Fibroblast of mammary gland (primary cell): ENCODE measurements around the gene POLR2F.

Experiments used
- DNase-seq: peaks from one replicate; pipeline ENCODE4 v3.0.0-alpha.2; 2010; ENCODE audit warnings: low read depth
- H3K4me3 ChIP-seq: 2 replicates; pipeline ENCODE4 v1.5.1; 2011; ENCODE audit warnings: low read depth, mild to moderate bottlenecking, low read length, moderate library complexity; ENCODE audit not compliant: control insufficient read depth
- TF ChIP-seq, protein P1 (sequence below): conservative IDR thresholded peaks from 2 replicates; pipeline ENCODE4 v1.5.1; 2011; ENCODE audit warnings: low read depth, low read length, inconsistent platforms; ENCODE audit not compliant: control insufficient read depth, insufficient read depth

Gene POLR2F

DNA sequence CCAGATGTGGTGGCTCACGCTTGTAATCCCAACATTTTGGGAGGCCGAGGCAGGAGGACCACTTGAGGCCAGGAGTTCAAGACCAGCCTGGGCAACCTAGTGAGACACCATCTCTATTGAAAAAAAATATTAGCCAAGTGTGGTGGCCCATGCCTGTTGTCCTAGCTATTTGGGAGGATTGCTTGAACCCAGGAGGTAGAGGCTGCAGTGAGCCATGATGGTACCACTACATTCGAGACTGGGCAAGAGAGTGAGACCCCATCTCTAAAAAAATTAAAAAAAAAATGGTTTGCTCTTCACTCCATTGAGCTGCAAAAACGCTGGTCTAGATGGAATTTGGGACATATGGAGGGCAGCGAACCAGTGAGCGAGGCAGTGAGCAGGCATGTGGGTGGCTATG, 52.4 kb downstream of the POLR2F start:
- H3K4me3 ChIP-seq, result no peak overlapping the region
- DNase-seq, result no peak
- TF ChIP-seq, protein P1, sequence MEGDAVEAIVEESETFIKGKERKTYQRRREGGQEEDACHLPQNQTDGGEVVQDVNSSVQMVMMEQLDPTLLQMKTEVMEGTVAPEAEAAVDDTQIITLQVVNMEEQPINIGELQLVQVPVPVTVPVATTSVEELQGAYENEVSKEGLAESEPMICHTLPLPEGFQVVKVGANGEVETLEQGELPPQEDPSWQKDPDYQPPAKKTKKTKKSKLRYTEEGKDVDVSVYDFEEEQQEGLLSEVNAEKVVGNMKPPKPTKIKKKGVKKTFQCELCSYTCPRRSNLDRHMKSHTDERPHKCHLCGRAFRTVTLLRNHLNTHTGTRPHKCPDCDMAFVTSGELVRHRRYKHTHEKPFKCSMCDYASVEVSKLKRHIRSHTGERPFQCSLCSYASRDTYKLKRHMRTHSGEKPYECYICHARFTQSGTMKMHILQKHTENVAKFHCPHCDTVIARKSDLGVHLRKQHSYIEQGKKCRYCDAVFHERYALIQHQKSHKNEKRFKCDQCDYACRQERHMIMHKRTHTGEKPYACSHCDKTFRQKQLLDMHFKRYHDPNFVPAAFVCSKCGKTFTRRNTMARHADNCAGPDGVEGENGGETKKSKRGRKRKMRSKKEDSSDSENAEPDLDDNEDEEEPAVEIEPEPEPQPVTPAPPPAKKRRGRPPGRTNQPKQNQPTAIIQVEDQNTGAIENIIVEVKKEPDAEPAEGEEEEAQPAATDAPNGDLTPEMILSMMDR, result no peak

DNA sequence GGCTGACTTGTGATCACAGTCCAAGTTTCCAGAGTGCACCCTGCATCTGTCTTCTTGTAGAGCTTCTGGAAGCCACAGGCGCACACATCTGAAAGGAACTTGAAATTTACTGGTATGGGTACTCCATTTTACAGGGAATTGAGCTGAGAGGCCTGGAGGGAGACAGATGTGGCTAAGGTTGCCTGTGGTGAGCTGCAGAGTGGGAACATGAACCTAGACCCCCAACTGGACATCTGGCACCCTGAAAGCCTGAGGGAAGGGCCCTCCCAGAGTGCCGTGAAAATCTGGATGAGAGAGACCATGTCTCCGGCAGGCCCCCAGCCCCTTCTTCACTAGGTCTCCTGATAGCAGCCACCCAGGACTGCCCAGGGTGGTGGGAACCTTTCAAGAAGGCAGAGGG, 53.4 kb downstream of the POLR2F start:
- TF ChIP-seq, protein P1, result no peak
- no peak overlapping the region for H3K4me3 ChIP-seq
- DNase-seq, result no peak

DNA sequence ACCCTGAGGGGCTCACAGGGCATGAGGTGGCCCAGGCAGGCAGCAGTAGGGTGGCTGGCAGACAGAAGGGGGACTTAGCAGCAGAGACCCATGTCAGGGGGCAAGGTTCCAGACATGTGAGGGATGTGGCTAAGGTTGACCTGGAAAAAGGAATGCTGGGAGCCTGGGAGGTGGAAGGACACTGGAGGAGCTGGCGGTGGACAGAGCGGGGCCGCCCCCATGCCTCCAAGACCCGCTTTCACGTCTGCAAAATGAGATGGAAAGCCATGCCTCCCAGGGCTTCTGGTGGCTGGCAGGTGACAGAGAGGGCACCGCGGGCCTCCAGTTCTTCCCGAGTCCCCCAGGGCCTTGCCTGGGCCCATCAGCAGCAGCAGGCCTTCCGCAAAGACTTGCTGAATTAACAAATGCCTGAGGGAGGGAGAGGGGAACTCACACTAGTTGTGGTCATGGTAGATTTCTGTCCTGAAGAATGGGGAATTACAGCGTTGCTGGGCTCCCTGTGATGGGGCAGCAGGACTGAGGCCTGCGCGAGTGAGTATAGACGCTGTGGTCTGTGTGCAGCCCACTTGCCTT, 53.9 kb downstream of the POLR2F start:
- no peak for DNase-seq
- TF ChIP-seq, protein P1, result no peak
- H3K4me3 ChIP-seq, result no peak overlapping the region

DNA sequence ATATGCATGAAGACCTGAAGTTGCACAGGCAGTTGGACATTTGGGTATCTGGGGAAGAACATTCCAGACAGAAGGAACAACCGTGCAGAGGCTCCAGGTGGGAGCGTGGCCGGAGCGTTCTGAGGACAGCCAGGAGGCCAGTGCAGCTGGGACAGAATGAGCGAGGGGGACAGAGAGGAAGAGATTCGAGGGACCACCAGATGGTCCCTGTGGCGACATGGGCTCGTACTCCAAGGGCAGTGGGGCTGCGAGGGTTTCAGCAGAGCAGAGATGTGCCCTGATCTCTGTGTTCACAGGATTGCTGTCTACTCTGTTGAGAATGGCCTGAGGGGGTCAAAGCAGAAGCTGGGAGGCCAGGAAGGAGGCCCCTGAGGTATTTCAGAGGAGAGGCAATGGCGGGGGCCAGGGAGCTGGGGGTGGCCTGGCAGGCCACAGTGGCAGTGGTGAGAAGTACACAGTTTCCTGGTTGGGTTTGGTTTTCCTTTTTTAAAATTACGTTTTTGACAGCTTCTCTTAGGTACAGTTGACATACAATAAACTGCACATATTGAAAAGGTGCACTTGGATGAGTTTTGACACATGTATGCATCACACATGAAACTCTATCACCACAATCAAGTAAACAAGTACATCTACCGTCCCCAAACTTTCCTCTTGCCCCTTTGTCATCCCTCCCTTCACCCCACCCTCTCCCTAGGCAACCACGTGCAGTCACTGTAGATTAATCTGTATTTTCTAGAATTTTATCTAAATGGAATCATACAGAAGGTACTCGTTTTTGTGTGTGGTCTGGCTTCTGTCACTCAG, 55.7 kb downstream of the POLR2F start:
- TF ChIP-seq, protein P1, result no peak
- DNase-seq, result no peak
- H3K4me3 ChIP-seq, result no peak overlapping the region

DNA sequence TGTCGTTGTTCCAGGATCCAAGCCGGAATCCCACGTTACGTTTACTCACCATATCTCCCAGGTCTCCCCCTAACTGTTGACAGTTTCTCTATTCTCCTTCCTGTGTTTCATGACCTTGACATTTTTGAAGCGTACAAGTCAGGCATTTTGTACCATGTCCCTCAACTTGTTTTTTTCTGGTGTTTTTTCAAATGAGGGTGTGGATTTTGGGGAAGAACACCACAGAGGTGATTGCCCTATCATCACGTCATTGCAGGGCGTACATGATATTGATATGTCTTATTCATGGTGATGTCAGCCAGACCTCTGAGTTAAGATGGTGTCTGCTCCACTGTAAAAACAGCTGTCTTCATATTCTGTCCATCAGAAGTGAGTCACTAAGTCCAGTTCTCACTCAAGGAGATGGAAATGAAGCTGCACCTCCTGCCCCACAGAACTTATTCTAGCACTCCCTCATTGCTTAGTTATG, 59.1 kb downstream of the POLR2F start:
- DNase-seq, result peak; percentile 58
- TF ChIP-seq, protein P1, result no peak
- no peak overlapping the region for H3K4me3 ChIP-seq

DNA sequence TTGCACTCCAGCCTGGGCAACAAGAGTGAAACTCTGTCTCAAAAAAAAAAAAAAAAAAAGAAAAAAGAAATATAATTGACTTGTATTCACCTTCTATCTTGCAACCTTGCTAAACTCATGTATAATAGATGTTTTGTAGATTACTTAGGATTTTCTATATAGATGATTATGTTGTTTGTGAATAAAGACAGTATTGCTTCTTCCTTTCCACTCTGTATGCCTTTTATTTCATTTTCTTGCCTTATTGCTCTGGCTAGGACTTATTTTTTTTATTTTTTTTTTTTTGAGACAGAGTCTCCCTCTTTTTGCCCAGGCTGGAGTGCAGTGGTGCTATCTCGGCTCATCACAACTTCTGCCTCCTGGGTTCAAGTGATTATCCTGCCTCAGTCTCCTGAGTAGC, 60.6 kb downstream of the POLR2F start:
- H3K4me3 ChIP-seq, result no peak overlapping the region

More for the DNA sequence above, 60.6 kb downstream of the POLR2F start:
- DNase-seq, result no peak
- TF ChIP-seq, protein P1, result no peak
